Measurements from ENCODE around the gene AFM. TPM values are rescaled to one million over a fixed set of nuclear protein-coding genes. Genes with fewer than 3 reads are reported as not detected.

AFM gene
- total and polyA plus RNA-seq, 2 of the 8 experiments (the other 6 are each of a cell fraction or from before 2014, with no cell fraction given): not detected

DNA sequence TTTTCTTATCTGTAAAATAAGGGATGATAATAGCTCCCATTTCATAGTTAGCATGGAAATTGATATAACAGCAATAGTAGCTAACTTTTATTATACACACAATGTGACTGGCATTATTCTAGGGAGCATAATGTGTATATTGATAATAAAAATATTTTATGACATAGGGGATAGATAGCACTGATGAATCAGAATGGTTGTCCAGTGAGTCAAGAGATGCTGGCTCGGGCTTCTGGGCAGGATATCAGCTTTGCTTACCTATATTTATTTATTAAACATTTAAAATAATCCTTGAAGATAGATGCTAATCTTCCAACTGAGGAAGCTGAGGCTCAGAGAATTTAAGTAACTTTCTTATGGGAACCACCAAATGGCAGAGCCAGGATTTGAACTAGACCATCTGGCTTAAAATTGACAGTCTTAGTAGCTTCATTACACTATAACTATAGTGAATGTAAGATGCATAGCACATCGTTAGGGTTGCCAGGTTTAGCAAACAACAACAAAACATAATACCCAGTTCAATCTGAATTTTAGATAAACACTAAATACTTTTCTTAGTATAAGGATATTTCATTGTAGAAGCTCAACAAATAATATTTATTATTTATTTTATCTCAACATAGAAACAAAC, 42.8 kb upstream of the AFM start (continued):
- no peak for TF ChIP-seq HDAC2 (IDR thresholded peaks at IDR 0.05; ENCODE audit: borderline replicate concordance in 1 of 2, low read depth in 2 of 2, low read length in 2 of 2)
- TF ChIP-seq TAF1 (IDR thresholded peaks at IDR 0.05; ENCODE audit: low read depth, low read length): no peak
